H9 (cell line): Measurements from ENCODE around the gene KIF11. TPM values are rescaled to one million over a fixed set of nuclear protein-coding genes. Genes with fewer than 3 reads are reported as not detected.

ENCODE experiments used
- DNase-seq: peaks from one replicate; pipeline ENCODE4 v3.0.0-alpha.2; 2017
- H2AFZ ChIP-seq: one replicate; pipeline ENCODE4 v1.6.1; 2013; ENCODE audit warnings: mild to moderate bottlenecking, low read length, control low read depth, moderate library complexity
- H2AK5ac ChIP-seq: 2 replicates; pipeline ENCODE4 v1.6.1; 2013; ENCODE audit warnings: low read length, control low read depth, mixed read lengths; ENCODE audit not compliant: insufficient read length
- H2BK120ac ChIP-seq: one replicate; pipeline ENCODE4 v1.6.1; 2013; ENCODE audit warnings: low read depth, mild to moderate bottlenecking, low read length, control low read depth, inconsistent platforms; ENCODE audit not compliant: poor library complexity, severe bottlenecking
- H2BK12ac ChIP-seq: 2 replicates; pipeline ENCODE4 v1.6.1; 2013; ENCODE audit warnings: low read length, control low read depth, mixed read lengths, low read depth; ENCODE audit not compliant: insufficient read length
- H2BK15ac ChIP-seq: 2 replicates; pipeline ENCODE4 v1.6.1; 2013; ENCODE audit warnings: low read depth, low read length, control low read depth
- H2BK20ac ChIP-seq: one replicate; pipeline ENCODE4 v1.6.1; 2013; ENCODE audit warnings: low read depth, mild to moderate bottlenecking, low read length, control low read depth, inconsistent platforms; ENCODE audit not compliant: poor library complexity, severe bottlenecking
- H2BK5ac ChIP-seq: 2 replicates; pipeline ENCODE4 v1.6.1; 2013; ENCODE audit warnings: low read length, control low read depth, mixed read lengths; ENCODE audit not compliant: insufficient read length
- H3K14ac ChIP-seq: 2 replicates; pipeline ENCODE4 v1.6.1; 2013; ENCODE audit warnings: low read length, control low read depth; ENCODE audit not compliant: insufficient read depth
- H3K18ac ChIP-seq: 2 replicates; pipeline ENCODE4 v1.6.1; 2013; ENCODE audit warnings: low read depth, mild to moderate bottlenecking, mixed read lengths, low read length, control low read depth; ENCODE audit not compliant: insufficient read length
- H3K23ac ChIP-seq: 2 replicates; pipeline ENCODE4 v1.6.1; 2013; ENCODE audit warnings: low read length, control low read depth, mixed read lengths, low read depth; ENCODE audit not compliant: insufficient read length
- H3K23me2 ChIP-seq: 2 replicates; pipeline ENCODE4 v1.6.1; 2013; ENCODE audit warnings: low read depth, mild to moderate bottlenecking, mixed read lengths, low read length, control low read depth; ENCODE audit not compliant: insufficient read length, poor library complexity, severe bottlenecking
- H3K27ac ChIP-seq: 2 replicates; pipeline ENCODE4 v1.5.1; 2013; ENCODE audit warnings: low read length, control low read depth, mixed read lengths, low read depth; ENCODE audit not compliant: insufficient read length
- H3K27me3 ChIP-seq: 2 replicates; pipeline ENCODE4 v1.6.1; 2013; ENCODE audit warnings: low read length, control low read depth, inconsistent platforms; ENCODE audit not compliant: insufficient read depth
- H3K4ac ChIP-seq: 2 replicates; pipeline ENCODE4 v1.6.1; 2013; ENCODE audit warnings: low read depth, mild to moderate bottlenecking, control low read depth, inconsistent platforms, low read length, moderate library complexity
- H3K4me1 ChIP-seq: 2 replicates; pipeline ENCODE4 v1.6.1; 2013; ENCODE audit warnings: low read length, control low read depth, inconsistent platforms; ENCODE audit not compliant: insufficient read depth
- H3K4me2 ChIP-seq: 2 replicates; pipeline ENCODE4 v1.6.1; 2013; ENCODE audit warnings: low read length, control low read depth, mixed read lengths; ENCODE audit not compliant: insufficient read length, insufficient read depth
- H3K56ac ChIP-seq: 2 replicates; pipeline ENCODE4 v1.6.1; 2013; ENCODE audit warnings: low read depth, mild to moderate bottlenecking, mixed read lengths, low read length, control low read depth; ENCODE audit not compliant: insufficient read length
- H3K79me1 ChIP-seq: 2 replicates; pipeline ENCODE4 v1.6.1; 2013; ENCODE audit warnings: low read depth, mild to moderate bottlenecking, moderate library complexity, low read length, control low read depth, inconsistent platforms; ENCODE audit not compliant: insufficient read depth, poor library complexity, severe bottlenecking
- H3K79me2 ChIP-seq: 2 replicates; pipeline ENCODE4 v1.6.1; 2013; ENCODE audit warnings: low read length, control low read depth, inconsistent platforms; ENCODE audit not compliant: insufficient read depth
- H3K9ac ChIP-seq: 2 replicates; pipeline ENCODE4 v1.6.1; 2013; ENCODE audit warnings: low read length, control low read depth, mixed read lengths; ENCODE audit not compliant: insufficient read length; ENCODE audit errors: extremely low read depth
- H3K9me3 ChIP-seq: one replicate; pipeline ENCODE4 v1.6.1; 2013; ENCODE audit warnings: low read depth, low read length, inconsistent platforms; ENCODE audit not compliant: control insufficient read depth
- H3T11ph ChIP-seq: one replicate; pipeline ENCODE4 v1.6.1; 2013; ENCODE audit warnings: mild to moderate bottlenecking, low read length, control low read depth, inconsistent platforms
- H4K20me1 ChIP-seq: one replicate; pipeline ENCODE4 v1.6.1; 2013; ENCODE audit not compliant: control insufficient read depth, insufficient read length, insufficient read depth
- H4K5ac ChIP-seq: 2 replicates; pipeline ENCODE4 v1.6.1; 2013; ENCODE audit warnings: low read depth, mild to moderate bottlenecking, mixed read lengths, low read length, control low read depth; ENCODE audit not compliant: insufficient read length
- H4K8ac ChIP-seq: replicated peaks from 2 replicates; pipeline ENCODE4 v1.6.1; 2013; ENCODE audit warnings: low read length, control low read depth, mixed read lengths, low read depth; ENCODE audit not compliant: insufficient read length
- H4K91ac ChIP-seq: 2 replicates; pipeline ENCODE4 v1.6.1; 2013; ENCODE audit warnings: low read depth, mild to moderate bottlenecking, moderate library complexity, mixed read lengths, low read length, control low read depth; ENCODE audit not compliant: insufficient read length
- H3K27ac Mint-ChIP-seq, 3 experiments: 2 replicates in 2 of 3; 3 replicates in 1 of 3; pipeline ENCODE4 v1.8.0; 2020 to 2021; ENCODE audit warnings: mixed read lengths in 3 of 3, mild to moderate bottlenecking in 1 of 3, moderate library complexity in 1 of 3
- H3K27me3 Mint-ChIP-seq: 2 replicates; pipeline ENCODE4 v1.8.0; 2021; ENCODE audit warnings: low read depth, mild to moderate bottlenecking, moderate library complexity, mixed read lengths
- H3K36me3 Mint-ChIP-seq, 3 experiments: 2 replicates in 2 of 3; 3 replicates in 1 of 3; pipeline ENCODE4 v1.8.0; 2020 to 2021; ENCODE audit warnings: low read depth in 3 of 3, mixed read lengths in 3 of 3; ENCODE audit not compliant: insufficient read depth in 1 of 3
- H3K4me1 Mint-ChIP-seq, 2 experiments: 2 replicates each; pipeline ENCODE4 v1.8.0; 2020; ENCODE audit warnings: mixed read lengths in 2 of 2
- H3K4me3 Mint-ChIP-seq, 2 experiments: 2 replicates in 1 of 2; 3 replicates in 1 of 2; pipeline ENCODE4 v1.8.0; 2020 to 2021; ENCODE audit warnings: mild to moderate bottlenecking in 2 of 2, mixed read lengths in 2 of 2, moderate library complexity in 1 of 2
- H3K9me3 Mint-ChIP-seq, 2 experiments: 2 replicates in 1 of 2; 3 replicates in 1 of 2; pipeline ENCODE4 v1.8.0; 2020; ENCODE audit warnings: mild to moderate bottlenecking in 2 of 2, mixed read lengths in 2 of 2, moderate library complexity in 1 of 2
- CTCF ChIP-seq: fragments of 200-600 bp; sonication (generic); conservative IDR thresholded peaks from 3 replicates; pipeline ENCODE4 v1.8.0; 2021; ENCODE audit warnings: antibody characterized with exemption, mild to moderate bottlenecking
- WGBS: extraction: QIAGEN DNeasy Blood & Tissue Kit; methylation state at CpG from one replicate; pipeline ENCODE4 v1.1.7; 2013; ENCODE audit warnings: missing lambda C conversion rate, low lambda C conversion rate, mixed read lengths; ENCODE audit not compliant: insufficient read length; ENCODE audit errors: extremely low coverage; 5-methylcytosine and 5-hydroxymethylcytosine counted together
- long read RNA-seq: library from polyadenylated mRNA; unstranded; transcript quantifications from one replicate; pipeline ENCODE4 v2.0.0, GENCODE V29; 2020
- total RNA-seq: library from RNA; stranded (reverse); gene quantifications from 2 replicates; pipeline ENCODE4 v1.2.1, GENCODE V29; 2021

KIF11 gene
- 52.4 and 54.4 TPM in 2 replicates for total RNA-seq
- long read RNA-seq, full-length matches to known transcripts, result 103 of 177 reads
- long read RNA-seq, partial matches to known transcripts, result 57 of 177 reads
- long read RNA-seq, other reads (novel, unspliced or antisense), result 17 of 177 reads

GRCh38 chr10:92592761-92593618, at the start of gene KIF11:
Gene KIF11, plus strand, starts transcription at chr10:92593130. Its CDS starts 246 bp downstream, at chr10:92593376.
- H3K23ac ChIP-seq, result no peak within 1 kb of the TSS
- no peak within 1 kb of the TSS for H2BK15ac ChIP-seq
- H3K14ac ChIP-seq, result peak within 1 kb of the TSS; percentile 88; the same call in 1 of the 2 replicates
- no peak within 1 kb of the TSS for H4K5ac ChIP-seq
- H3K79me2 ChIP-seq, result peaks cover 42% of the 10 kb centered on the region
- peak; percentile 96 for DNase-seq
- no peak within 1 kb of the TSS for H2BK5ac ChIP-seq
- peak within 1 kb of the TSS; percentile 38 for H2BK120ac ChIP-seq
- H3K27ac Mint-ChIP-seq, result peak within 1 kb of the TSS; percentile 98 to 99 (median 98)
- peak within 1 kb of the TSS; percentile 96 for H3K4me3 Mint-ChIP-seq
- H3K9me3 ChIP-seq, result no peaks in the 10 kb centered on the region
- H3K27me3 Mint-ChIP-seq, result no peaks in the 10 kb centered on the region; the same call in 1 of the 2 replicates
- H2AFZ ChIP-seq, result peak within 1 kb of the TSS; percentile 67
- no peaks in the 10 kb centered on the region for H3K27me3 ChIP-seq
- peaks cover 6% of the 10 kb centered on the region for H3K79me1 ChIP-seq
- H2AK5ac ChIP-seq, result no peak within 1 kb of the TSS
- H3K4me1 Mint-ChIP-seq, result peaks cover 40 to 50% of the 10 kb centered on the region in 2 experiments
- TF ChIP-seq CTCF, result peak; percentile 8; the same call in 1 of the 3 replicates
- H3K36me3 Mint-ChIP-seq, result peaks cover 0 to 5% (median 0%) of the 10 kb centered on the region in 3 experiments; a peak in 2 of 7 replicates
- H3K4ac ChIP-seq, result no peak within 1 kb of the TSS; the same call in 1 of the 2 replicates
- H3K56ac ChIP-seq, result no peak within 1 kb of the TSS
- H3K27ac ChIP-seq, result no peak within 1 kb of the TSS
- H3K4me1 ChIP-seq, result no peaks in the 10 kb centered on the region
- no peak within 1 kb of the TSS for H2BK12ac ChIP-seq
- H3K18ac ChIP-seq, result peak within 1 kb of the TSS; percentile 62
- peak within 1 kb of the TSS; percentile 60 for H3K9ac ChIP-seq
- no peaks in the 10 kb centered on the region for H3K9me3 Mint-ChIP-seq
- peak within 1 kb of the TSS; percentile 52 for H3K4me2 ChIP-seq
- H4K8ac ChIP-seq, result no peak within 1 kb of the TSS
- H2BK20ac ChIP-seq, result no peak within 1 kb of the TSS
- H3T11ph ChIP-seq, result no peak within 1 kb of the TSS
- whole genome bisulfite sequencing, result no CpG with 5 or more reads among the region's 61 CpGs
- peaks cover 11% of the 10 kb centered on the region for H3K23me2 ChIP-seq
- H4K20me1 ChIP-seq, result no peaks in the 10 kb centered on the region
- no peak within 1 kb of the TSS for H4K91ac ChIP-seq
